ENCODE measurements around the gene TP73.

DNA sequence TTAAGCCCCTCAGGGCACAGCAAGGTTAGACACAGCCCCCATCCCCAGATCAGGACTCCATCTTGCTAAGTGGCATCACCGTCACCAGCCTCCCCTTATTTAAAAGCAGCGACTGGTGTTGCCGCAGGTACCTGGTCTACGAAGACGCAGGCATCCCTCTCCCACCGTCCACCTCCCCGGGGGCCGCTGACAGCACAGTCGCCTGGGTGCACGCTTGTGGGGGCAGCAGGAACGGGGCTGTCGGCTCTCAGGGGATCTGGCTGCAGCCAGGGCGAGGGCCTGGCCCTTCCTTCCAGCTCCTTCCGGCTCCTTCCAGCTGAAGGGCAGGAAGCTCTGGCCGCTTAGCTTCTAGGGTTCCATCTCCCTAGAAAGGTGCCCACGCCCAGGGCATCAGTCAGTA, 82.3 kb downstream of the TP73 start:
- TF ChIP-seq, protein P1, sequence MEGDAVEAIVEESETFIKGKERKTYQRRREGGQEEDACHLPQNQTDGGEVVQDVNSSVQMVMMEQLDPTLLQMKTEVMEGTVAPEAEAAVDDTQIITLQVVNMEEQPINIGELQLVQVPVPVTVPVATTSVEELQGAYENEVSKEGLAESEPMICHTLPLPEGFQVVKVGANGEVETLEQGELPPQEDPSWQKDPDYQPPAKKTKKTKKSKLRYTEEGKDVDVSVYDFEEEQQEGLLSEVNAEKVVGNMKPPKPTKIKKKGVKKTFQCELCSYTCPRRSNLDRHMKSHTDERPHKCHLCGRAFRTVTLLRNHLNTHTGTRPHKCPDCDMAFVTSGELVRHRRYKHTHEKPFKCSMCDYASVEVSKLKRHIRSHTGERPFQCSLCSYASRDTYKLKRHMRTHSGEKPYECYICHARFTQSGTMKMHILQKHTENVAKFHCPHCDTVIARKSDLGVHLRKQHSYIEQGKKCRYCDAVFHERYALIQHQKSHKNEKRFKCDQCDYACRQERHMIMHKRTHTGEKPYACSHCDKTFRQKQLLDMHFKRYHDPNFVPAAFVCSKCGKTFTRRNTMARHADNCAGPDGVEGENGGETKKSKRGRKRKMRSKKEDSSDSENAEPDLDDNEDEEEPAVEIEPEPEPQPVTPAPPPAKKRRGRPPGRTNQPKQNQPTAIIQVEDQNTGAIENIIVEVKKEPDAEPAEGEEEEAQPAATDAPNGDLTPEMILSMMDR (conservative IDR thresholded peaks at IDR 0.05; ENCODE audit: low read depth, low read length) = no peak
- no peak for TF ChIP-seq EZH2 (IDR thresholded peaks at IDR 0.05; ENCODE audit: borderline replicate concordance, low read depth, low read length, poor library complexity, severe bottlenecking)

Data from A673 (cell line).